ELR (cell line): ENCODE results near the gene CAMTA2.
"Not testable (repeated sequence)": the region's sequence is repeated elsewhere in the genome, so short reads cannot be mapped to it uniquely, and the experiment has no call there.

ENCODE experiments used
- DNase-seq: peaks from one replicate; pipeline ENCODE4 v3.0.0-alpha.2; 2015; ENCODE audit warnings: low read depth

CAMTA2 gene

DNA sequence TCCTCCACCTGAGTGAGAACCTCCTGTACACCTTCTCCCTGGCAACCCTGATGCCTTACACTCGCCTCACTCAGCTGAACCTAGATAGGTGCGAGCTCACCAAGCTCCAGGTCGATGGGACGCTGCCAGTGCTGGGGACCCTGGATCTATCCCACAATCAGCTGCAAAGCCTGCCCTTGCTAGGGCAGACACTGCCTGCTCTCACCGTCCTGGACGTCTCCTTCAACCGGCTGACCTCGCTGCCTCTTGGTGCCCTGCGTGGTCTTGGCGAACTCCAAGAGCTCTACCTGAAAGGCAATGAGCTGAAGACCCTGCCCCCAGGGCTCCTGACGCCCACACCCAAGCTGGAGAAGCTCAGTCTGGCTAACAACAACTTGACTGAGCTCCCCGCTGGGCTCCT lies 54.7 kb downstream of the CAMTA2 start:
- DNase-seq = no peak

DNA sequence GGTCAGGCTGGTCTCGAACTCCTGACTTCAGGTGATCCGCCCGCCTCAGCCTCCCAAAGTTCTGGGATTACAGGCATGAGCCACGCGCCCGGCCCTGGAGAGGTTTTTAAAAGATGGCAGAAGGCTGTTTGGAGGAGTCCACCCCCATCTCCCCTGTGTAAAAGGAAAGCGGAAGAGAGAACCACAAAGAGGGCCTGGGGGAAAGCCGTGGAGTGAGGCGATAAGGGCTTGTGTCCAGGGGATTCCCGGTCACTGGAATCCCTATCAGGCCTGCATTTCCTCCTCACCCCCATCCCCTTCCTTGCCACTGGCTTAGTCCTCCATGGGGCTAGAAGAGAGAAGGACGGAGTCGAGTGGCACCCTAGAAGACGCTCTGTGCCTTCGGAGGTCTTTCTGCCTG lies 55.5 kb downstream of the CAMTA2 start, which contains the start of gene GP1BA:
Gene GP1BA, plus strand, starts transcription at position 315 of the 400 bp plus-strand sequence. CDS start 328 bp downstream, outside the sequence.
- no peak for DNase-seq

DNA sequence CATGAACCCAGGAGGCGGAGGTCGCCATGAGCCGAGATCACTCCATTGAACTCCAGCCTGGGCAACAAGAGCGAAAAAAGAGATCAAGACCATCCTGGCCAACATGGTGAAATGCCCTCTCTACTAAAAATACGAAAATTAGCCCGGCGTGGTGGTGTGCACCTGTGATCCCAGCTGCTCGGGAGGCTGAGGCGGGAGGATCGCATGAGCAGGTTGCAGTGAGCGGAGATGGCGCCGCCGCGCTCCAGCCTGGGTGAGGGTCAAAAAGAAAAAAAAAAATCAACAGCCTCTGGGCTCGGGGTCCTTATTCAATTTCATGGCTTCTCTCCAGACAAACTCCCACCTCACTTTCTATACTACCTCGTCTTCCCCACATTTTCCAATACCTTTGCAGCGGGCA lies 58.6 kb downstream of the CAMTA2 start:
- DNase-seq = no peak

DNA sequence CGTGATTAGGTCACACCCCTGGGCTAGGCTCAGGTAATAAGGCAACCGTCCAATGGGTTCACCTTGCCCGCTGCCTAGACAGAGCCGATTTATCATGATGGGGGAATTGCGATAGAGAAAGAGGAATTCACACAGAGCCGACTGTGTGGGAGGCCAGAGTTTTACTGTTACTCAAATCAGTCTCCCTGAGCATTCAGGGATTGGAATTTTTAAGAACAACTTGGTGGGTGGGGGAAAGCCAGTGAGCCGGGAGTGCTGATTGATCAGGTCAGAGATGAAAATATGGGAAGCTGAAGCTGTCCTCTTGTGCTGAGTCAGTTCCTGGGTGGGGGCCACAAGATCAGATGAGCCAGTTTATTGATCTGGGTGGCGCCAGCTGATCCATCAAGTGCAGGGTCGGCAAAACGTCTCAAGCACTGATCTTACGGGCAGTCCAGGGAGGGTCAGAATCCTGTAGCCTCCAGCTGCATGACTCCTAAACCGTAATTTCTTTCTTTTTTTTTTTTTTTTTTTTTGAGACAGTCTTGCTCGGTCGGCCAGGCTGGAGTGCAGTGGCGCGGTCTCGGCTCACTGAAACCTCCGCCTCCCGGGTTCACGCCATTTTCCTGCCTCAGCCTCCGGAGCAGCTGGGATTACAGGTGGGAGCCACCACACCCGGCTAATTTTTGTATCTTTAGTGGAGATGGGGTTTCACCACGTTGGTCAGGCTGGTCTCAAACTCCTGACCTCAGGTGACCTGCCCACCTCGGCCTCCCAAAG lies 60.7 kb downstream of the CAMTA2 start:
- not testable (repeated sequence) for DNase-seq

DNA sequence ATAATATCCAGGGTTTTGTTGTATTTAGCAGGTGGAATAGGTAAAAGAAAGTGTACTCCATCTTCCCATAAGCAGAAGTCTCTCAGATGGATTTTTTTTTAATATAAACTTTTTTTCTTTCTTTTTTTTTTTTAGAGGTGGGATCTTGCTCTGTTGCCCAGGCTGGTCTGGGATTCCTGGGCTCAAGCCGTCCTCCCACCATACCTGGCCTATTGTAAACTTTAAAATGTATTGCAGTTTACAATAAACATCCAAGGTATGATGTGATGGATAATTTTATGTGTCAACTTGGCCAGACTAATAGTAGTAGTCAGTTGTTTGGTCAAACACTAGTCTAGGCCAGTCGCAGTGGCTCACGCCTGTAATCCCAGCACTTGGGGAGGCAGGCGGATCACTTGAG lies 66.2 kb downstream of the CAMTA2 start:
- no peak for DNase-seq

DNA sequence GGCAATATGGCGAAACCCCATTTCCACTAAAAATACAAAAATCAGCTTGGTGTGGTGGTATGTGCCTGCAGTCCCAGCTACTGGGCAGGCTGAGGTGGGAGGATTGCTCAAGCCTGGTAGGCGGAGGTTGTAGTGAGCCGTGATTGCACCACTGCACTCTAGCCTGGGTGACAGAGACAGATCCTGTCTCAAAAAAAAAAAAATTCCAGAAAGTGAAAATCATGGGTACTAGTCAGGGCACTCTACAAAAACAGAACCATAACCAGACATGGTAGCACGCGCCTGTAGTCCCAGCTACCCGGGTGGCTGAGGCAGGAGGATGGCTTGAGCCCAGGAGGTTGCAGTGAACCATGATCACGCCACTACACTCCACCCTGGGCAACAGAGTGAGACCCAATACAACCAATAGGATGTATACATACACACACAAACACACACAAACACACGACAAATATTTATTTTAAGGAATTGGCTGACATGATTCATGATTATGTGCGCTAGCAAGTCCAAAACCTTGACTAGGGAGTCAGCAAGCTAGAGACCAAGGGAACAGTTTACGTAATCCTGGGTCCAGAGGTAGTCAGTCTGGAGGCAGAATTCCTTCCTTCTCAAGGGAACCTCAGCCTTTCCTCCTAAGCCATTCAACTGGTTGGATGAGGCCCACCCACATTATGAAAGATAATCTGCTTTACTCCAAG lies 67.0 kb downstream of the CAMTA2 start:
- DNase-seq = no peak

DNA sequence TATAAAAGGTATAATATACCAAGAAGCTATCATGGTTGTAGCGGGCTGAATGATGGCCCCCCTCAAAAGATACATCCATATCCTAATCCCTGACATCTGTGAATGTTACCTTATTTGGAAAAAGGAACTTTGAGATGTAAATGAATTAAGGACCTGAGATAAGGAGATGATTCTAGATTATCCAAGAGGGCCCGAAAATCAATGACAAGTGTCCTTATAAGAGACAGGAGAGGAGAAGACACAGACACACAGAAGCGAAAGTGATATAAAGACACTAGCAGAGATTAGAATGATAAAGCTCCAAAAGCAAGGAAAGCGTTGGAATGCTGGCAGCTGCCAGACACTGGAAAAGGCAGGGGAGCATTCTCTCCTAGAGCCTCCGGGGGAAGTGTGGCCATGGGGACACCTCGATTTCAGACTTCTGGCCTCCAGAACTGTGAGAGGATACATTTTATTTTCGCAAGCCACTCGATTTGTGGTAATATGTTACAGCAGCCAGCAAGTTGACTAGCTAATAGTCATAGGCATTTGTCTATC lies 67.9 kb downstream of the CAMTA2 start:
- DNase-seq = no peak
